GF-D8 (cell line): ENCODE data around the gene ACCSL.

Experiments used
- DNase-seq: peaks from one replicate; lab custom pipeline; 2025; lab: John Stamatoyannopoulos, UW

Gene ACCSL

GRCh38 chr11:44018127-44018521 lies 29.7 kb upstream of the ACCSL start:
- no peak for DNase-seq

- no peak for DNase-seq
These were observed 29.0 kb upstream of the ACCSL start for GRCh38 chr11:44018829-44019228.

GRCh38 chr11:44024977-44025376 lies 22.8 kb upstream of the ACCSL start:
- DNase-seq: no peak

- DNase-seq: no peak
These were observed 22.1 kb upstream of the ACCSL start for GRCh38 chr11:44025727-44026126.

GRCh38 chr11:44028401-44028800 lies 19.4 kb upstream of the ACCSL start:
- no peak for DNase-seq

GRCh38 chr11:44028816-44029506 lies 18.8 kb upstream of the ACCSL start:
- no peak for DNase-seq

- DNase-seq: no peak
These were observed 18.3 kb upstream of the ACCSL start for GRCh38 chr11:44029507-44029845.

- no peak for DNase-seq
These were observed 17.5 kb upstream of the ACCSL start for GRCh38 chr11:44029977-44030911.

GRCh38 chr11:44030996-44031395 lies 16.8 kb upstream of the ACCSL start:
- no peak for DNase-seq

- no peak for DNase-seq
These were observed 16.2 kb upstream of the ACCSL start for GRCh38 chr11:44031549-44031948.

GRCh38 chr11:44032299-44033085 lies 15.3 kb upstream of the ACCSL start:
- no peak for DNase-seq

- DNase-seq: no peak
These were observed 14.3 kb upstream of the ACCSL start for GRCh38 chr11:44033411-44033850.

GRCh38 chr11:44033856-44034255 lies 13.9 kb upstream of the ACCSL start:
- no peak for DNase-seq

GRCh38 chr11:44034639-44035038 lies 13.1 kb upstream of the ACCSL start:
- no peak for DNase-seq

GRCh38 chr11:44036811-44037657 lies 10.7 kb upstream of the ACCSL start:
- DNase-seq: no peak

- DNase-seq: no peak
These were observed 10.2 kb upstream of the ACCSL start for GRCh38 chr11:44037658-44037998.

- no peak for DNase-seq
These were observed 4.6 kb upstream of the ACCSL start for GRCh38 chr11:44043157-44043556.

GRCh38 chr11:44046182-44046581 lies 1.6 kb upstream of the ACCSL start:
- no peak for DNase-seq

GRCh38 chr11:44047298-44047697 lies 483 bp upstream of the ACCSL start:
- no peak for DNase-seq

- no peak for DNase-seq
These were observed 2.1 kb downstream of the ACCSL start for GRCh38 chr11:44049832-44050231.

- no peak for DNase-seq
These were observed 3.4 kb downstream of the ACCSL start for GRCh38 chr11:44051171-44051570.

- DNase-seq: no peak
These were observed 9.6 kb downstream of the ACCSL start for GRCh38 chr11:44057340-44057739.
